Effector memory CD8-positive, alpha-beta T cell (primary cell): Measurements from ENCODE around the gene SYCE3.

Experiments used
- ATAC-seq: fragments of 150-1000 bp; cut with Tn5 transposase; replicated peaks from 2 replicates; pipeline ENCODE4 v1.10.0; 2021; ENCODE audit warnings: mild to moderate bottlenecking, moderate library complexity
- DNase-seq, 3 experiments: peaks; one replicate each; pipeline ENCODE4 v3.0.0; 2021
- H3K27ac Mint-ChIP-seq, 2 donors: one replicate each; pipeline ENCODE4 v1.8.0; 2022; ENCODE audit warnings: mild to moderate bottlenecking in 2 of 2, mixed read lengths in 2 of 2, moderate library complexity in 2 of 2
- H3K27me3 Mint-ChIP-seq, 2 donors: one replicate each; pipeline ENCODE4 v1.8.0; 2022; ENCODE audit warnings: mixed read lengths in 2 of 2
- H3K36me3 Mint-ChIP-seq: one replicate; pipeline ENCODE4 v1.8.0; 2022; ENCODE audit warnings: mild to moderate bottlenecking, moderate library complexity, mixed read lengths; ENCODE audit not compliant: insufficient read depth
- H3K4me1 Mint-ChIP-seq, 2 donors: one replicate each; pipeline ENCODE4 v1.8.0; 2022; ENCODE audit warnings: low read depth in 2 of 2, mixed read lengths in 2 of 2
- H3K4me3 Mint-ChIP-seq, 2 donors: one replicate each; pipeline ENCODE4 v1.8.0; 2022; ENCODE audit warnings: mild to moderate bottlenecking in 2 of 2, mixed read lengths in 2 of 2, moderate library complexity in 2 of 2
- H3K9me3 Mint-ChIP-seq, 2 donors: one replicate each; pipeline ENCODE4 v1.8.0; 2022; ENCODE audit warnings: mixed read lengths in 2 of 2

Gene SYCE3

DNA sequence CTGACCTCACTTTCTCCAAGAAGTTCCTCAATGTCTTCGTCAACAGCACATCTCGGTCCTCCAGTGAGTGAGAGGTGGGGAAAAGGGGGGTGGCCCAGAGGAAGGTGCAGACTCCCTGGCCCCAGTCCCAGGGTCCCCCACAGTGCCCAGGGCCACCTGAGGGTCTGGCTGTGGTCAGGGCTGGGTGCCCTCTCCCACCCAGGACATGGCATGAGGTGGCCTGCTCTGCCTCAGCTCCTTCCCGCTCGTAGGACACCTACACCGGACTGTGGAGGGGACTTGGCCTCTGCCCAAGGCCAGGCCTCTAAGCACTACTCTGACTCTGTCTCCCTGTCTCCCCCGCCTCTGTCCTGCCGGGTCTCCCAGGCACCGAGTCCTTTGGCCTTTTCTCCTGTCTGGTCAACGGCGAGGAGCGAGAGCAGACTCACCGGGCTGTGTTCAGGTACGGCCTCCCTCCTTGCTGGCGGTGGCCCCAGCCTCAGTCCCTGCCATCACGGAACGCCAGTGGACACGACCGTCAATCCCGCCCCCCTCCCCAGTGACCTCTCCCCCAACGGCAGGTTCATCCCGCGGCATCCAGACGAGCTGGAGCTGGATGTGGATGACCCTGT, 42.4 kb upstream of the SYCE3 start:
- H3K9me3 Mint-ChIP-seq: no peaks in the 10 kb centered on the region
- no peaks in the 10 kb centered on the region for H3K36me3 Mint-ChIP-seq
- H3K4me1 Mint-ChIP-seq: peaks cover 2 to 4% of the 10 kb centered on the region in 2 donors
- H3K27ac Mint-ChIP-seq: no peak overlapping the region
- H3K4me3 Mint-ChIP-seq: no peak overlapping the region
- no peak for DNase-seq
- H3K27me3 Mint-ChIP-seq: peaks cover 48 to 79% of the 10 kb centered on the region in 2 donors
- ATAC-seq: no peak

DNA sequence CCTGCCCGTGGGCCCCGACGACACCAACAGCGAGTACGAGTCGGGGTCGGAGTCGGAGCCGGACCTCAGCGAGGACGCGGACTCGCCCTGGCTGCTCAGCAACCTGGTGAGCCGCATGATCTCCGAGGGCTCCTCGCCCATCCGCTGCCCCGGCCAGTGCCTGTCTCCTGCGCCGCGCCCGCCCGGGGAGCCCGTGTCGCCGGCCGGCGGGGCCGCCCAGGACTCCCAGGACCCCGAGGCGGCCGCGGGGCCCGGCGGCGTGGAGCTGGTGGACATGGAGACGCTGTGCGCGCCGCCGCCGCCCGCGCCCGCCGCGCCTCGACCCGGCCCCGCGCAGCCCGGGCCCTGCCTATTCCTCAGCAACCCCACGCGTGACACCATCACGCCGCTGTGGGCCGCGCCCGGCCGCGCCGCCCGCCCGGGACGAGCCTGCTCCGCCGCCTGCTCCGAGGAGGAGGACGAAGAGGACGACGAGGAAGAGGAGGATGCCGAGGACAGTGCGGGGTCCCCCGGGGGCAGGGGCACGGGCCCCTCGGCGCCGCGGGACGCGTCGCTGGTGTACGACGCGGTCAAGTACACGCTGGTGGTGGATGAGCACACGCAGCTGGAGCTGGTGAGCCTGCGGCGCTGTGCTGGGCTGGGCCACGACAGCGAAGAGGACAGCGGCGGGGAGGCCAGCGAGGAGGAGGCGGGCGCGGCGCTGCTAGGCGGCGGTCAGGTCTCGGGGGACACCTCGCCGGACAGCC, 41.7 kb upstream of the SYCE3 start:
- Mint-ChIP-seq H3K9me3 (no peaks in the 10 kb centered on the region), H3K27me3 (peaks cover 52 to 79% of the 10 kb centered on the region in 2 donors), H3K27ac (no peak overlapping the region), H3K4me1 (peaks cover 2 to 7% of the 10 kb centered on the region in 2 donors), H3K36me3 (no peaks in the 10 kb centered on the region), H3K4me3 (no peak overlapping the region)
- DNase-seq: no peak
- ATAC-seq: no peak

DNA sequence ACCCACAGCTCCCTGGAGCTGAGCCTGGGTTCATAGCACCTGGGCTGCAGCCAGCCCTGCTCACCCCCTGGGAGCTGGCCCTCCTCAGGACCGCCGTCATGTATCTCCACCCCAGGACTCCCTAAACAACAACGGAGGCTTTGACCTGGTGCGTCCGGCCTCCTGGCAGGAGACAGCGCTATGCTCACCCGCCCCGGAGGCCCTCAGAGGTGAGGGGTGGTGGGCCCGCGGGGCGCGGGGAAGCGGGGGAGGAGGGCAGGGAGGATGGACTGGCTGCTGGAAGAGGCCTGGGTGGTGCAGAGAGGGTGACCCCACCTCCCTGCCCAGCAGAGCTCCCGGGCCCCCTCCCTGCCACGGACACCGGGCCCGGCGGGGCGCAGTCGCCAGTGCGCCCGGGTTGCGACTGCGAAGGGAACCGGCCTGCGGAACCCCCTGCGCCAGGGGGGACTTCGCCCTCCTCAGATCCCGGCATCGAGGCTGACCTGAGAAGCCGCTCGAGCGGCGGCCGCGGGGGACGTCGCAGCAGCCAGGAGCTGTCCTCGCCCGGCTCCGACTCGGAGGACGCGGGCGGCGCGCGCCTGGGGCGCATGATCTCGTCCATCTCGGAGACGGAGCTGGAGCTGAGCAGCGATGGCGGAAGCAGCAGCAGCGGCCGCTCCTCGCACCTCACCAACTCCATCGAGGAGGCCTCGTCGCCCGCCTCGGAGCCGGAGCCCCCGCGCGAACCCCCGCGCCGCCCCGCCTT, 41.0 kb upstream of the SYCE3 start:
- Mint-ChIP-seq H3K4me3 (no peak overlapping the region), H3K9me3 (no peaks in the 10 kb centered on the region), H3K27me3 (peaks cover 44 to 71% of the 10 kb centered on the region in 2 donors), H3K36me3 (no peaks in the 10 kb centered on the region), H3K4me1 (peaks cover 2 to 7% of the 10 kb centered on the region in 2 donors), H3K27ac (no peak overlapping the region)
- no peak for ATAC-seq
- no peak for DNase-seq

DNA sequence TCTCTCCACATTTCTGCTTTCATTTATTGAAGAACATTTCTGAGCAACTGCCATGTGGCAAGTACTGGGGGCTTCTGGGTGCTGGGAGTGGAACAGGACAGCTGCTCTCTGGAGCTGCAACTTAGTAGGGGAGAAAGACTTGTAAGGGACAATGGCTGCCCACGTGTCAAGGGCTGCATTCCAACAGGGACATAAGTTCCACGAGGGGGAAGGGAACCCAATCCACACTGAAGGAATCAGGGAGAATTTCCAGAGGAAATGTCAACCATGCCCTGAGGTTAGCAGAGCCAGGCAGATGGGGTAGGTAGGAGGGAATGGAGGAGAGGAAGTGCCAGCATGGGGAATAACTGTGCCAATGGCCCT, 39.6 kb upstream of the SYCE3 start:
- Mint-ChIP-seq H3K27ac (no peak overlapping the region), H3K36me3 (no peaks in the 10 kb centered on the region), H3K9me3 (no peaks in the 10 kb centered on the region), H3K27me3 (peaks cover 38 to 64% of the 10 kb centered on the region in 2 donors), H3K4me3 (peak overlapping the region; percentile 44 to 56), H3K4me1 (peaks cover 2 to 7% of the 10 kb centered on the region in 2 donors)
- ATAC-seq (no peak), DNase-seq (no peak)

DNA sequence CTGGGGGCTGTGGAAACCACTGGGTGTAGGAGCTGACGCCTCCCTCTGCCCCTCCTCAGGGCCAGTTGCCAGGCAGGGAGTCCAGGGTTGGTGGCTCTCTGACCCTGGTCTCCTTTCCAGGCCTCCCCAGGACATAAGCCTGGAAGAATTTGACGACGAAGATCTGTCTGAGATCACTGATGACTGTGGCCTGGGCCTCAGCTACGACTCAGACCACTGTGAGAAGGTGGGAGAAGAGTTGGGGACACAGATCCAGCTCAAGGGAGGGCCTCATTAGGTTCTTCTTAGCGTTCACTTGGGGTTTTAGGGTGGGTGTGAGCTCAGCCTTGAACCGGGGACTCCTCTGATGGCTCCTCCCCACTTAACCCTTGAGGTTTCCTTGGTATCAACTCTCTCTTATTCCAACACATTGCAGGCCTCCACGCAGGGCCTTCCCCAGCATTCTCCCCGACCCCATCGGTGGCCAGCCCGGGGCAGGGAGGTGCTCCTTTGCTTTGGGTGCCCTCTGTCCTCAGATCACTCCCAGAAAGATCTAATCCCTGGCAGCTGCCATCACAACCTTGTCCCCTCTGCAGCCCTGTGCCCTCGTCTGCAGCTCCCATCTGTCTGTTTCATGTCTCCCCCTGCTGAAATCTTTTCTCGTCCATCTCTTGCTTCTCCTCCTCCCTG, 39.1 kb upstream of the SYCE3 start:
- H3K4me1 Mint-ChIP-seq: peaks cover 2 to 7% of the 10 kb centered on the region in 2 donors
- no peak for ATAC-seq

DNA sequence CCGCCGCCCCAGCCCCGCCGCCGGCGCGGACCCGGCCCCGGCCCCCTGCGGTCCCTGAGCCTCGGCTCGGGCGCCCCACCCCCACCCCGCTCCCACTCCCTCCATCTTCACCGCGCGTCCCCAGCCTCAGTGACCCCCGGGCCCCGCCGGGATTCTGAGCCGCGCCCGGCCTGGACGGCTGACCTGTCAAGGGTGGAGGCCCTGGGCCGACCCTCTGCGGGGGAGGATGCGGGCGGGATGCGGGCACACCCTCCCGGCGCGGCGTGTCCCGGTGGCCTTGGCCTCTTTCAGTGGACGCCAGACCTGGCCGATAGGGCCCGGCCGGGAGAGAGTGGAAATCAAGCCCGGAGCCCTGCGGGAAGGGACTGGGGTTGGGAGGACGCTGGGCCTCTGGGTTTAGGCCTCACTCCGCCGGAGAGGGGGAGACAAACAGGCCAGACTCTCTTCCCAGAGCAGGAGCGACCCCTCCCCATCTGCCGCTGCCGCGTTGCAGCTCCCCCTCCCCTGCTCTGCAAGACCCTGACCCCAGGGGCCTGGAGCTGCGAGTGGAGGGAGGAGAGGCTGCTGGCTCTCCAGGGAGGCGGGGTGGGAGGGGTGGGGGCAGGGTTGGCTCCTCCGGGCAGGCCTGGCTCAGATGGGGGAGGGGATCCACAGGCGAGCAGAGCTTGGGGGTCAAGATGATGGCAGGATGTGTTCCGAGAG, 38.4 kb upstream of the SYCE3 start:
- Mint-ChIP-seq H3K4me1 (peaks cover 2 to 7% of the 10 kb centered on the region in 2 donors), H3K4me3 (peak overlapping the region; percentile 44 to 56), H3K36me3 (no peaks in the 10 kb centered on the region), H3K9me3 (no peaks in the 10 kb centered on the region), H3K27me3 (peaks cover 39 to 58% of the 10 kb centered on the region in 2 donors), H3K27ac (peak overlapping the region in 1 of 2 donors; percentile 9)
- DNase-seq (no peak), ATAC-seq (no peak)

More for the DNA sequence above, 39.1 kb upstream of the SYCE3 start:
- H3K9me3 Mint-ChIP-seq: no peaks in the 10 kb centered on the region
- no peak for DNase-seq
- H3K27ac Mint-ChIP-seq: peak overlapping the region in 1 of 2 donors; percentile 9
- H3K27me3 Mint-ChIP-seq: peaks cover 38 to 64% of the 10 kb centered on the region in 2 donors
- peak overlapping the region; percentile 44 to 56 for H3K4me3 Mint-ChIP-seq
- H3K36me3 Mint-ChIP-seq: no peaks in the 10 kb centered on the region

DNA sequence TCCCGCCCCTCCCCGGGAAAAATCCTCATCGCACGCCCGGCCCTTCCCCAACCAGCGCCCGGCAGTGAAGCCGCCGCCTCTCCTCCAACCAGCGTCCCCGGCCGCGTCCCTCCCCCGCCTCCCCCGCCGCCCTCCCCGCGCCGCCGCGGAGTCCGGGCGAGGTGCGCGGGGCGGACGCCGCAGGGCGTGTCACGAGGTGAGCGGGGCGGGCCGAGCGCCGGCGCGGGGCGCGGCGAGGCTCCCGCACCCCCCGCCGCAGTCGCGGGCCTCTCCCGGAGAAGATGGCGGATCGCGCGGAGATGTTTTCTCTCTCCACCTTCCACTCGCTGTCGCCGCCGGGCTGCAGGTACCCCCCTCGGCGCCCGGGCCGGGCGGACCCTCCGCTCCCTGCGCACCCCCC, 37.8 kb upstream of the SYCE3 start, which contains the start of gene MAPK8IP2:
Gene MAPK8IP2 (plus strand): TSS at position 256 of the 400 bp plus-strand sequence. CDS start 26 bp downstream, at position 282.
- ATAC-seq: peak; percentile 51
- Mint-ChIP-seq H3K9me3 (no peaks in the 10 kb centered on the region), H3K4me1 (peaks cover 2 to 7% of the 10 kb centered on the region in 2 donors), H3K27ac (peak within 1 kb of the TSS in 1 of 2 donors; percentile 9), H3K36me3 (peaks cover under 1% of the 10 kb centered on the region), H3K4me3 (peak within 1 kb of the TSS; percentile 44 to 56), H3K27me3 (peaks cover 39 to 52% of the 10 kb centered on the region in 2 donors)
- DNase-seq: no peak

DNA sequence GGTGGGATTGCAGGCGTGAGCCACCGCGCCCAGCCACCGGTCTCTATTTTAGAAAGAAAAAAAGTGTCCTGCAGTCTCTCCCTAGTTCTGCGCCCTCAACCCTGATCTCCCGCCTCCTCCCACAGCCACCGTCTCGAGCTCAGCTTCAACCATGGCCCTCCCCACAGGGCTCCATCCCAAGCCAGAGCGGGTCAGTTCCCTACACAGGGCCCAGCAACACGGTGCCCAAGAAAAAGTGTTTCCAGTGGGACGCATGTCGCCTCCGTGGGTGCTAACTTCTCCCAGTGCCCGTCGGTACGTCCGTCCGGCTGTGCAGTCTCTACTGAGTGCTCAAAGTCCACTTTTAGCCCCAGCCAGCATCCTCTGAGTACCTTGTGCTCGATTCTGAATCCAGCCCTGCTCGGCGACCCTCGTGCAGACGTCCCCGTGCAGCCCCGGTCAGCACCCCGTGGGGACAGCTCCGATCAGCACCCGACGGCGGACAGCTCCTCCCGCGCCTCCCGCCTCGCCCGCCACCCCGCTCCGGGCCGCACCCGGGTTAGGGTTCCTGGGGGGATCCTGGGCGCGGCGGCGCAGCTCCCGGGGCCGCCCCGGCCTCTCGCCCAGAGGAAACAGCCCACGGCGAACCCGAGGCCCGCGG, 37.2 kb upstream of the SYCE3 start:
- ATAC-seq (peak; percentile 95), DNase-seq (peak; percentile 66 to 74 (median 71))
- peaks cover 39 to 46% of the 10 kb centered on the region in 2 donors for H3K27me3 Mint-ChIP-seq
- H3K36me3 Mint-ChIP-seq: peaks cover 3% of the 10 kb centered on the region
- H3K27ac Mint-ChIP-seq: no peak overlapping the region
- H3K4me3 Mint-ChIP-seq: peak overlapping the region; percentile 34 to 44
- H3K4me1 Mint-ChIP-seq: peaks cover 2 to 7% of the 10 kb centered on the region in 2 donors
- no peaks in the 10 kb centered on the region for H3K9me3 Mint-ChIP-seq

DNA sequence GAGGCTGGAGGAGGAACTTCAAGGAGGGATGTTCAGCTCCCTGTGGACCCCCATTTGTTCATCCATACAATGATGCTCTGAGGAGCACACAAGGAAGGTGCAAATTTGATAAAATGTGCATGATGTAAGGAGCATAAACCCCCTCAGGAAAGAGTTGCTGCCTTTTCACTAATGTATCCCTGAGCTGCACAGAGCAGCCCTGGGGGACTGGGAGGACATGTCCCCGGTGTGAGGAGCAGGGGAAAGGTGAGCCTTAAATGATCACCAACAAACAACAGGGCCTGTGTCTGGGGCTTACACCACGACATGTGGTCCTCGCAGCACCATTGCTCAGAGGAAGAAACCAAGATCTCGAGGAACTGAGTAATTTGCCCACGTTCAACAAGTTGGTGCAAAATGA, 34.4 kb upstream of the SYCE3 start:
- DNase-seq (no peak), ATAC-seq (no peak)
- peaks cover 6% of the 10 kb centered on the region for H3K36me3 Mint-ChIP-seq
- H3K4me3 Mint-ChIP-seq: no peak overlapping the region
- H3K4me1 Mint-ChIP-seq: peaks cover 2 to 5% of the 10 kb centered on the region in 2 donors
- H3K27ac Mint-ChIP-seq: no peak overlapping the region
- peaks cover 24 to 28% of the 10 kb centered on the region in 2 donors for H3K27me3 Mint-ChIP-seq
- no peaks in the 10 kb centered on the region for H3K9me3 Mint-ChIP-seq

DNA sequence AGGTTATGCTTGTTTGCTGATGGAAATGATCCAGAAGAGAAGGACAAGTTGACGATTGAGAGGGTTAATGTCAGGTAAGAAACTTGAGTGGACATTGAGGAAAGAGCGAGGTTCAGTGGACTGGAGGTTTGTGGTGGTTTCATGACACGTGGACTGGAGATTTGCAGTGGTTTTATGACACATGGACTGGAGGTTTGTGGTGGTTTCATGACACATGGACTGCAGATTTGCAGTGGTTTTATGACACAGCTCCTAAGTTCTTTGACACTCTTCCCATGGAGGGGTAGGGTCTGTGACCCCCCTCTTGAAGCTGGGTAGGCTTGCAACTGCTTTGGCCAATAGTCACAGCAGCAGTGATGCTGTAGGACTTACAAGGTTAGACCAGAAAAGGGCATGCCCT, 32.5 kb upstream of the SYCE3 start:
- H3K4me3 Mint-ChIP-seq: no peak overlapping the region
- ATAC-seq: no peak
- peaks cover 17% of the 10 kb centered on the region in 2 donors for H3K27me3 Mint-ChIP-seq
- peaks cover 0 to 3% of the 10 kb centered on the region in 2 donors for H3K4me1 Mint-ChIP-seq
- no peaks in the 10 kb centered on the region for H3K9me3 Mint-ChIP-seq
- no peak overlapping the region for H3K27ac Mint-ChIP-seq
- no peak for DNase-seq
- H3K36me3 Mint-ChIP-seq: peaks cover 6% of the 10 kb centered on the region

DNA sequence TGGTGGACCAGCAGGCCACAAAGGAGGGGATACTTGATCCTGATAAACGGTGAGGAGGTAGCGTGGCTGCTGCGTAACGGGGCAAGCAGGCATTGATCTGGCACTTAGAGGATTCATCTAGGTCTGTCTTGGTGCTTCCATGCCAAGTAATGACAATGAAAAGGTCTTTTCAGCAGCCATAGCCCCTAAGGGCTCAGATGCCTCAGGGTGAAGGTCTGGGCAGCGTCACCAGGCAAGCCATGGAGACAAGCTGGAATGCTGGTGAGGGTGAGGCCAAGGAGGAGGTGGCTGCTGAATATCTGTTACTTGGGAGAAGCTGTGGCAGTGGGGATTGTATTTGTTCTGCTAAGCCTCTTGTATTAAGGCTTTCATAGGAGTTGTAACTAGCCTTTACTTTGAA, 24.7 kb upstream of the SYCE3 start:
- DNase-seq (no peak), ATAC-seq (no peak)
- Mint-ChIP-seq H3K4me1 (peaks cover 5 to 6% of the 10 kb centered on the region in 2 donors), H3K27me3 (no peaks in the 10 kb centered on the region), H3K4me3 (no peak overlapping the region), H3K27ac (no peak overlapping the region), H3K36me3 (peaks cover 13% of the 10 kb centered on the region), H3K9me3 (no peaks in the 10 kb centered on the region)

DNA sequence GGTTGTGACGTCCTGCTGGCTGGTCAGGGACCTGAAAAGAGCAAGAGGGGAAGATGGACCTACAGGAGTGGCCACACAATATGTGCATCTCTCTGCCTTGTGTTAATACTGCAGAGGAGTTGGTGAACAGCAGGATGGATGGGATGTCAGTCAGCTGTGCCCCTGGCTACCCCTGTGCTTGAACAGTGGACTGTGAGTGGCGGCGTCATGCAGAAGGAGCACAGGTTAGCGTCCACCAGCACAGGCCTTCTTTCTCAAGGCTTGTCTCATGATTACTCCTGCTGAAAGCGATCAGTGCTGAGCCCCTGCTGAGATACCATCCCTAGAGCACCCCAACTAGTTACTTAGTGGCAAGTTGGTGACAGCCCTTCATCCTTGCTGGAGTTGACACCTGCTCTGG, 23.7 kb upstream of the SYCE3 start:
- H3K27me3 Mint-ChIP-seq: no peaks in the 10 kb centered on the region
- H3K4me3 Mint-ChIP-seq: no peak overlapping the region
- no peak overlapping the region for H3K27ac Mint-ChIP-seq
- no peaks in the 10 kb centered on the region for H3K9me3 Mint-ChIP-seq
- ATAC-seq (no peak), DNase-seq (no peak)
- H3K36me3 Mint-ChIP-seq: peaks cover 13% of the 10 kb centered on the region
- peaks cover 5 to 8% of the 10 kb centered on the region in 2 donors for H3K4me1 Mint-ChIP-seq
